ENCODE data around the gene FHIT. TPM values are rescaled to one million over a fixed set of nuclear protein-coding genes. Genes with fewer than 3 reads are reported as not detected.

FHIT gene
- total and polyA plus RNA-seq, 2 donors from 2014 or later = 20.2 to 61.2 TPM

DNA sequence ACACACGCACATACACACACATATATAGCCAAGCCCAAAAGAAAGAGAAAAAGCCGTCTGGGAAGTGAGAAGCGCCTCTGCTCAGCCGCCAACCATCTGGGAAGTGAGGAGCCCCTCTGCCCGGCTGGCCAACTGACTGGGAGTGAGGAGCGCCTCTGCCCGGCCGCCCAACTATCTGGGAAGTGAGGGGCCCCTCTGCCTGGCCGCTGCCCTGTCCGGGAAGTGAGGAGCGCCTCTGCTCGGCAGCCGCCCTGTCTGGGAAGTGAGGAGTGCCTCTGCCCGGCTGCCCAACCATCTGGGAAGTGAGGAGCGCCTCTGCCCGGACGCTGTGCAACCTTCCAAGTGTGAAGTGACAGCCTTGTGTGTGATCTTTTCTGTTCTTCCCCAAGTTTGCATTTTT lies 49.2 kb downstream of the FHIT start:
- DNase-seq (peak in 1 of 5 donors; percentile 65), FAIRE-seq (no peak)
- Histone ChIP-seq H3K36me3 (ENCODE audit: control insufficient read depth in 2 of 3, insufficient read depth in 3 of 3, low read length in 3 of 3) (no peaks in the 10 kb centered on the region), H3K27me3 (ENCODE audit: control insufficient read depth, insufficient read depth, low read length) (no peaks in the 10 kb centered on the region), H3K9ac (ENCODE audit: low read length in 3 of 3) (no peak overlapping the region), H3K9me3 (ENCODE audit: control insufficient read depth in 2 of 3, insufficient read depth in 1 of 3, low read length in 3 of 3) (no peaks in the 10 kb centered on the region), H3K4me1 (ENCODE audit: control insufficient read depth in 2 of 3, insufficient read depth in 2 of 3, low read depth in 1 of 3, low read length in 3 of 3) (no peaks in the 10 kb centered on the region), H3K27ac (ENCODE audit: low read depth in 2 of 2, low read length in 2 of 2) (no peak overlapping the region), H3K4me3 (ENCODE audit: low read length in 3 of 3) (no peak overlapping the region)
- TF ChIP-seq, protein P1, sequence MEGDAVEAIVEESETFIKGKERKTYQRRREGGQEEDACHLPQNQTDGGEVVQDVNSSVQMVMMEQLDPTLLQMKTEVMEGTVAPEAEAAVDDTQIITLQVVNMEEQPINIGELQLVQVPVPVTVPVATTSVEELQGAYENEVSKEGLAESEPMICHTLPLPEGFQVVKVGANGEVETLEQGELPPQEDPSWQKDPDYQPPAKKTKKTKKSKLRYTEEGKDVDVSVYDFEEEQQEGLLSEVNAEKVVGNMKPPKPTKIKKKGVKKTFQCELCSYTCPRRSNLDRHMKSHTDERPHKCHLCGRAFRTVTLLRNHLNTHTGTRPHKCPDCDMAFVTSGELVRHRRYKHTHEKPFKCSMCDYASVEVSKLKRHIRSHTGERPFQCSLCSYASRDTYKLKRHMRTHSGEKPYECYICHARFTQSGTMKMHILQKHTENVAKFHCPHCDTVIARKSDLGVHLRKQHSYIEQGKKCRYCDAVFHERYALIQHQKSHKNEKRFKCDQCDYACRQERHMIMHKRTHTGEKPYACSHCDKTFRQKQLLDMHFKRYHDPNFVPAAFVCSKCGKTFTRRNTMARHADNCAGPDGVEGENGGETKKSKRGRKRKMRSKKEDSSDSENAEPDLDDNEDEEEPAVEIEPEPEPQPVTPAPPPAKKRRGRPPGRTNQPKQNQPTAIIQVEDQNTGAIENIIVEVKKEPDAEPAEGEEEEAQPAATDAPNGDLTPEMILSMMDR (IDR thresholded peaks at IDR 0.05; ENCODE audit: borderline replicate concordance, extremely low read depth, insufficient read depth) = no peak
- intact Hi-C loops (cut with DNase I) = no loop called here

DNA sequence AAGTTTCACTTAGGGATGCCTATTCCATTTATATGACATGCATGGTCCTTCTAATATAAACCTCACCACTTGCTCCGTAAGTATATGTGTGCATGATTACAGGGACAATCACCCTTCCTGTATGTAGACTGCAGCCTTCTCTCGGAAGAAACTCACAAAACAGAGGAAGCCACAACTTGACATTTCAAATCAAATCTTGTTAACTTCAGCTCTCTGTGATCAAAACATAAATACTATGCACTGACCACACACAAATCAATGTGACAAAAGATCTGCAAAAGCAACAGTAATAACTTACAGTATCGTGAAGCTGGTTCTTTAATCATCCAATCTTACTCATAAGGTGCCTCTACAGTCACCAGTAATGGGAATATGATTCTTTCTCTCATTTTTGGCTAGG lies 50.2 kb downstream of the FHIT start:
- no peak for DNase-seq
- Histone ChIP-seq H3K4me3 (ENCODE audit: low read length in 3 of 3) (no peak overlapping the region), H3K36me3 (ENCODE audit: control insufficient read depth in 2 of 3, insufficient read depth in 3 of 3, low read length in 3 of 3) (no peaks in the 10 kb centered on the region), H3K27me3 (ENCODE audit: control insufficient read depth, insufficient read depth, low read length) (no peaks in the 10 kb centered on the region), H3K9me3 (ENCODE audit: control insufficient read depth in 2 of 3, insufficient read depth in 1 of 3, low read length in 3 of 3) (no peaks in the 10 kb centered on the region), H3K9ac (ENCODE audit: low read length in 3 of 3) (no peak overlapping the region), H3K4me1 (ENCODE audit: control insufficient read depth in 2 of 3, insufficient read depth in 2 of 3, low read depth in 1 of 3, low read length in 3 of 3) (no peaks in the 10 kb centered on the region), H3K27ac (ENCODE audit: low read depth in 2 of 2, low read length in 2 of 2) (no peak overlapping the region)
- intact Hi-C loops (cut with DNase I) = no loop called here
- FAIRE-seq = no peak
- TF ChIP-seq, protein P1 (IDR thresholded peaks at IDR 0.05; ENCODE audit: borderline replicate concordance, extremely low read depth, insufficient read depth) = no peak

DNA sequence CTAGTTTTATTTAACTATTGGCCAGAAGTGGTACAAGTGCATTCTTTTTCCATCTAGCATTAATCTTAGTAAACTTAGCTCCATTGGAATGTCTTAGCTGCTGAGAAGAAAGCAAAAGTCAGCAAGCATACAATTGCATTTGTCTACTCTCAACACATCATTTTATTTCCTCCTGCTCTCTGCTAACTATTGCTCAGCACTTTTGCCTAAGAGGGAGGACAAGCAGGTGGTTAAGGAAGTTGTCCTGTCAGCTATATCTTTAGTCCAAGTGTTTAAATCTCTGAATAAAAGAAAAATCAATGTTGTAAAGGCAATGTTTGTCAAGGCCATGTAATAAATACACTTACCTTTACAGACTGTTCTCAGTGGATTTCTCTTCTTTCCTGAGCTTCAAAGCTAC lies 51.0 kb downstream of the FHIT start:
- Histone ChIP-seq H3K27me3 (ENCODE audit: control insufficient read depth, insufficient read depth, low read length) (no peaks in the 10 kb centered on the region), H3K4me3 (ENCODE audit: low read length in 3 of 3) (no peak overlapping the region), H3K4me1 (ENCODE audit: control insufficient read depth in 2 of 3, insufficient read depth in 2 of 3, low read depth in 1 of 3, low read length in 3 of 3) (no peaks in the 10 kb centered on the region), H3K9me3 (ENCODE audit: control insufficient read depth in 2 of 3, insufficient read depth in 1 of 3, low read length in 3 of 3) (no peaks in the 10 kb centered on the region), H3K27ac (ENCODE audit: low read depth in 2 of 2, low read length in 2 of 2) (no peak overlapping the region), H3K36me3 (ENCODE audit: control insufficient read depth in 2 of 3, insufficient read depth in 3 of 3, low read length in 3 of 3) (no peaks in the 10 kb centered on the region), H3K9ac (ENCODE audit: low read length in 3 of 3) (no peak overlapping the region)
- peak in 1 of 5 donors; percentile 19 for DNase-seq
- intact Hi-C loops (cut with DNase I) = no loop called here
- FAIRE-seq = no peak
- TF ChIP-seq, protein P1 (IDR thresholded peaks at IDR 0.05; ENCODE audit: borderline replicate concordance, extremely low read depth, insufficient read depth) = no peak

DNA sequence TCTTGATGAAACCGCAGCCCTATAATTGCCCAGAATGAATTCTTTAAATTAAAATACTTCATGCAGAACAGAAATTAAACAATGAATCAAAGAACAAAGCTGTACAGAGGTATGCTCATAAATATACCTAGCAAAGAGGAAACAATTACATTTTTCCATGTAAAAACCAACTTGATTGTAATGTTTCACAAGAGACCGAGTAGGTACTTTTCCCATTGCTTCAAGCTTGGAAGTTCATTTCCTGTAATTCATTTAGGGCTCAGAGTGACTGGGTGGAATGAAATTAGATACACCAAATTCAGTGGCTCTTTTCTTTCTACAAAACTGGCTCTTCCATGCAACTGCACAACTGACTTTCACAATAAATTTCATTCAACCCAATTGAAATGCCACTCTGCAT lies 51.4 kb downstream of the FHIT start:
- TF ChIP-seq, protein P1 (IDR thresholded peaks at IDR 0.05; ENCODE audit: borderline replicate concordance, extremely low read depth, insufficient read depth) = no peak
- FAIRE-seq (no peak), DNase-seq (peak in 2 of 5 donors; percentile 66 to 70)
- Histone ChIP-seq H3K4me3 (ENCODE audit: low read length in 3 of 3) (no peak overlapping the region), H3K9ac (ENCODE audit: low read length in 3 of 3) (no peak overlapping the region), H3K4me1 (ENCODE audit: control insufficient read depth in 2 of 3, insufficient read depth in 2 of 3, low read depth in 1 of 3, low read length in 3 of 3) (no peaks in the 10 kb centered on the region), H3K27me3 (ENCODE audit: control insufficient read depth, insufficient read depth, low read length) (no peaks in the 10 kb centered on the region), H3K36me3 (ENCODE audit: control insufficient read depth in 2 of 3, insufficient read depth in 3 of 3, low read length in 3 of 3) (no peaks in the 10 kb centered on the region), H3K9me3 (ENCODE audit: control insufficient read depth in 2 of 3, insufficient read depth in 1 of 3, low read length in 3 of 3) (no peaks in the 10 kb centered on the region), H3K27ac (ENCODE audit: low read depth in 2 of 2, low read length in 2 of 2) (no peak overlapping the region)
- intact Hi-C loops (cut with DNase I) = no loop called here

Measured in kidney (tissue), 14 donors.